Activated naive CD4-positive, alpha-beta T cell treated with anti-CD3 and anti-CD28 coated beads, Interleukin-2, amount 50 U/mL, for 16 hours (primary cell): ENCODE measurements around the gene ARFRP1.

Source experiments
- DNase-seq: peaks from one replicate; pipeline ENCODE4 v3.0.0-alpha.2; 2020

Gene ARFRP1

DNA sequence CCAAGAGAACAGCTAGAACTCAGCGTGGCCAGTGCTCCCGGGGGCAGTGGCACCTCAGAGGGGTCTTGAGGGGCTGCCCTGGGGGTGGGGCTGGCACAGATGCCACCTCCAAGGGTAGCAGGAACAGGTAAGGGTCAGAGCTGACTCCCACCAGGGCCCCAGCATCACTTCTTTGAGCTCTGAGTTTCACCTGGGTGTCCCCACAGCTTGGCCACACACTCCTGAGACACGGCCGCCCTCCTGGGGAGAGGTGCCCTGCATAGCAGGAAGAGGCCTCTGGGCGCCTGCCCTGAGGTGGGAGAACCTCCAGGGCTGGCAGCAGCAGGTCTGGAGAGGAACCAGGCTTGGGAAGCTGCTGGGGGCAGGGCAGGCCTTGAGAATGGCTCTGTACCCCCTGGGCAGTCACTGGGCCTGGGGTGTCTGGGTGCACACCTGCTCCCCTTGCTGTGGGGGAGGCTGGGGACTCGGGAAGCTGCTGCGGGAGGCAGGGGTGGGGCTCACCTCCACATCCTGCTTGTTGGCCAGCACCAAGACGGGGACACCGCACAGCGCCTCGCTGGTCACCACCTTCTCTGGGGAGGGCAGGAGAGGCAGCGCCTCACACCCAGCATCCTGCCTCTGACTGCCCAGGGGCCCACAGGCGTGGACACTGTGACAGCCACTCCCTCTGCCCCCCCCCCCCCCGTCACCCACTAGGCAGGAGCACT, 6.3 kb downstream of the ARFRP1 start:
- DNase-seq = no peak

DNA sequence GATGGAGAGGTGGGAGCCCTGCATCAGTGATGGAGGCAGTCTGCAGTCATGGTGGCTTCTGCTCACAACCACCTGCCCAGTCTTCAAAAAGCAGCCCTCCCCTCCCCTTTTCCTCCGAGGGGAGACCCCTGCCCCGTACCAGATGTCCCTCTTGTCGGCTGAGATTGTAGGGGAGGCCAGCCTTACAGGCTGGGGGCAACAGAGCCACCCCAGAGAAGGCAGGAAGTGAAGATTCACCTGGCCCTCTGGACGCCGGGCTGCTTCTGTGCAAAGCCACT, 6.8 kb downstream of the ARFRP1 start:
- no peak for DNase-seq

DNA sequence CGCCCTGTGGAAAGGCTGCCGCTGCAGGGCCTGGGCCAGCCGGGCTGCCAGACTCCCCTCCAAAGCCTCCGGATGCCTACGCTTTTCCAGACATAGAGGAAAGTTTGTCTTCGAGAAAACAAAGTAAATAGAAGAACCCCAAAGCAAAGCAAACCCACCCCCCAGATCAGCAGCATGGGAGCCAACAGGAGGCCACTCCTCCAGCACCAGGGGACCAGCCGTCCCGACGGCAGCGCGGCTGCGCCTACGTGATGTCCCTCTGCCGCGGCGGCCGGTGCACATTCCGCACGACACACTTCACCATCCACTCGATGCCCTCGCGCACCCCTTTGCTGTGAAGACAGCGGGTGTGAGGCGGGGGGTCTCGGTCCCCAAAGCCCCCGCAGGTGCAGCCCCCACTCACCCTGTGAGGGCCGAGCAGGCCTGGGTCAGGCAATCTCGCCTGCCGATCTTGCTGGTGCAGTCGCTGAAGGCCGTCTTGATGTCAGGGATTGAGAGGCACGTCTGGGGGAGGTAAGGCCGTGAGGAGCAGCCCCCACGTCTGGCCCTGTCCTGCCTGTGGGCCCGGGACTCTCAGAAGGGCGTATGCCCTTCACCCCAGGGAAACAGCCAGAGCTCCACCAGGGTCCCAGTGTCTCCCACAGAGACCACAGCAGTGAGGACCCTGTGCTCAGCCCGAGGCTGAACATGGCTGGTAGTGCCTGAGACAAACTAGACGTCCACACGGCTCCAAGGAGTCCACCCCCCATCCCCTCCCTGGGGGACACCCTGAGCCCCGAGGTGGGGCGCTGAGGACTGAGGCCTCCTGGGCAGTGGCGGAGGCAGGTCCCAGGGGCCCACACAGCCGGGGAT, 7.4 kb downstream of the ARFRP1 start:
- DNase-seq = peak; percentile 10

DNA sequence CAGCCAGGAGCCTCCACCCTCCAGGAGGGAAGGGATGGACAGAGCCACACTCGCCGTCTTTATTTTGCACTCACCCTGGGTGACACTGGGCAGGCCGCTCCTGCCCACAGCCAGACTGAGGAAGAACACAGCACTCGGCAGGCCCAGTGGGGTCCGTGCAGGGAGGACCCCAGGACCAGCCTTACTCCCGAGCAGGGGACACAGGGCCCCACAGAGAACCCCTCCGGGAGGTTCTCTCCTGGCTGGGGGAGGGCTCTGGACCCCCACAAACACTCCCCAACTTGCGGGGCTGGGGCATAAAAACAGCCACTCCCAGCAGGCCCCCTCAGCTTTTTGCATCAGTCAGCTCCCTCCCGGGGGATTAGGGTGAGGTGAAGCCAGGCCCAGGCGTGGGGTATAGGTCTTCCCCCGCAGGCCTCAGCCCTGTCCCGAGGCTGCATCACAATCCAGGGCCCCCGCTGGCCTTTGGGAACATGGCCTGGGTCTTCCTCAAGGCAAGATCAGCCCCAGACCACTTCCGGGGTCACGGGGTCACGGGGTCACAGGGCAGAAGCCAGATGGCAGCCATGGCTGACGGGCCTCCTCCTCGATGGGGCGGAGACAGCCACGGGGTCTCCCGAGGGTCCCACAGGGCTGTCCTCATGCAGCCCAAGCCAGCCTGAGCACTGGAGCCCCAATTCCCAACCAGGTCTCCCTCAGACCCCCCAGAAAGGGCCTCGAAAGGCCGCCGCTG, 8.1 kb downstream of the ARFRP1 start:
- peak; percentile 10 for DNase-seq

DNA sequence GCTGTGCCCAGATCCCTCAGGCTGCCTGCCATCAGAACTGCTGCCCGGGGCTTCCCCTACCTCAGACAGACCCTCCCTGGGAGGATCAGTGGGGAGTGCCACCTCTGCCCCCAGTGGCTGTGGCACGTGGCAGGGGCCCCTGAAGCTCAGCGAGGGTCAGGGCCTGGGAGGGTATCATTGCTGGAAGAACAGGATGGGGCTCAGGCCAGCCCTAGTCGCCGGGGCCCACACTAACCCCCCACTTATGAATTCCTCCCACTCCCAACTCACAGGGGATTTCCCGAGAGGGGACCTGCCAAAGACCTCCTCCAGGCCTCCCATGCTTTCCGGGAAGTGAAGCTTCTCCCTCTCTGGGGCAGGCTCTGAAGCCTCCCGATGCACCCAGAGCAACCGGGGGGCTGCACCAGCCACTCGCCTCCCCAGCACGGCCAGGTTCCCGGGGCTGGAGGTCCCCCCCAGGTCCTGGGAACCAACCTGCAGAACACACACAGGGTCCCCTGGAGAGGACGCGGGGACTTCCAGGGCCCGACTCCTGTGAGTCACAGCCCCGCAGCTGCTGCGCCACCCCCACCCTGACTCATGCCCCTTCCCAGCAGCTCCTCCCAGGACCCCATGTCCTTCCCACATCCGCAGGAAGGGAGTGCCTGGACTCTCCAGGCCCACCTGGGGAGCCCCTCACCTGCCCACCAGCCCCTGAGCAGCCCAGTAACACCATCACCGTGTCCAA, 8.9 kb downstream of the ARFRP1 start:
- peak; percentile 47 for DNase-seq

DNA sequence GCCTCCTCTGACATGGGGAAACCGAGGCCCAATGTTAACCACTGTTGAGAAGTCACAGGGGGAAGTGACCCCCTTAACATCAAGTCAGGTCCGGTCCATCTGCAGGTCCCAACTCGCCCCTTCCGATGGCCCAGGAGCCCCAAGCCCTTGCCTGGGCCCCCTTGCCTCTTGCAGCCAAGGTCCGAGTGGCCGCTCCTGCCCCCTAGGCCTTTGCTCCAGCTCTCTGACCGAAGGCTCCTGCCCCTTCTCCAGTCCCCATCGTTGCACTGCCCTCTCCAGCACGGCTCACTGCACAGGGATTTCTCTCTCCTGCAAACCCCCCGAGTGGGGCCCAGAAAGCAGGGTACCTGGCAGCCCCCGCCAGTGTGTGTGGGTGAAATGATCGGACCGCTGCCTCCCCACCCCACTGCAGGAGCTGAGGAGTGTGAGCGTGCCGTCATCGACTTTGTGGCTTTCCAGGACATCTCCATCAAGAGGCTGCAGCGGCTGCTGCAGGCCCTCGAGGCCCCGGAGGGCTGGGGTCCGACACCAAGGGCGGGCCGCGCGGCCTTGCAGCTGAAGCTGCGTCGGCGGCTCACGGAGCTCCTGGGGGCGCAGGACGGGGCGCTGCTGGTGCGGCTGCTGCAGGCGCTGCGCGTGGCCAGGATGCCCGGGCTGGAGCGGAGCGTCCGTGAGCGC, 9.8 kb downstream of the ARFRP1 start:
- no peak for DNase-seq

DNA sequence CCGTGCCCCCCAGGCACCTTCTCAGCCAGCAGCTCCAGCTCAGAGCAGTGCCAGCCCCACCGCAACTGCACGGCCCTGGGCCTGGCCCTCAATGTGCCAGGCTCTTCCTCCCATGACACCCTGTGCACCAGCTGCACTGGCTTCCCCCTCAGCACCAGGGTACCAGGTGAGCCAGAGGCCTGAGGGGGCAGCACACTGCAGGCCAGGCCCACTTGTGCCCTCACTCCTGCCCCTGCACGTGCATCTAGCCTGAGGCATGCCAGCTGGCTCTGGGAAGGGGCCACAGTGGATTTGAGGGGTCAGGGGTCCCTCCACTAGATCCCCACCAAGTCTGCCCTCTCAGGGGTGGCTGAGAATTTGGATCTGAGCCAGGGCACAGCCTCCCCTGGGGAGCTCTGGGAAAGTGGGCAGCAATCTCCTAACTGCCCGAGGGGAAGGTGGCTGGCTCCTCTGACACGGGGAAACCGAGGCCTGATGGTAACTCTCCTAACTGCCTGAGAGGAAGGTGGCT, 10.4 kb downstream of the ARFRP1 start:
- DNase-seq = peak; percentile 14

DNA sequence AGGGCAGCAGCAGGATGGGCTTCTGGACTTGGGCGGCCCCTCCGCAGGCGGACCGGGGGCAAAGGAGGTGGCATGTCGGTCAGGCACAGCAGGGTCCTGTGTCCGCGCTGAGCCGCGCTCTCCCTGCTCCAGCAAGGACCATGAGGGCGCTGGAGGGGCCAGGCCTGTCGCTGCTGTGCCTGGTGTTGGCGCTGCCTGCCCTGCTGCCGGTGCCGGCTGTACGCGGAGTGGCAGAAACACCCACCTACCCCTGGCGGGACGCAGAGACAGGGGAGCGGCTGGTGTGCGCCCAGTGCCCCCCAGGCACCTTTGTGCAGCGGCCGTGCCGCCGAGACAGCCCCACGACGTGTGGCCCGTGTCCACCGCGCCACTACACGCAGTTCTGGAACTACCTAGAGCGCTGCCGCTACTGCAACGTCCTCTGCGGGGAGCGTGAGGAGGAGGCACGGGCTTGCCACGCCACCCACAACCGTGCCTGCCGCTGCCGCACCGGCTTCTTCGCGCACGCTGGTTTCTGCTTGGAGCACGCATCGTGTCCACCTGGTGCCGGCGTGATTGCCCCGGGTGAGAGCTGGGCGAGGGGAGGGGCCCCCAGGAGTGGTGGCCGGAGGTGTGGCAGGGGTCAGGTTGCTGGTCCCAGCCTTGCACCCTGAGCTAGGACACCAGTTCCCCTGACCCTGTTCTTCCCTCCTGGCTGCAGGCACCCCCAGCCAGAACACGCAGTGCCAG, 11.0 kb downstream of the ARFRP1 start, which contains the start of gene TNFRSF6B:
TSS of gene TNFRSF6B (plus strand) at position 25 of the 729 bp plus-strand sequence. CDS start at position 141, 116 bp downstream.
- peak; percentile 44 for DNase-seq

DNA sequence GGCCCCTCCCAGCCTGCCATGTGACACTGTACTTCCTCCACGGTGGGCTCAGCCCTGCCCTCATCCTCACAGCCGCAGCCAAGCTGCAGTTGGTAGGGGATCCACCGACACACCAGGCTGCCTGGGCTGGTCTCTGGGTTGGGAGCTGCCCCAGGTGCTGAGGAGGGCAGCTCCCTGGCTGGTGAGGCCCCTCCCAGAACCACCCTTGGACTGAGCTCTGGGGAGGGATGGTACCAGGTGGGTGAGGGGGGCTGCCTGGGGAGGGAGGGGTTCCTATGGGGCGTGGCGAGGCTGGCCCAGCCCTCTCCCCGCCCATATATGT, 11.5 kb downstream of the ARFRP1 start:
- DNase-seq = peak; percentile 35

DNA sequence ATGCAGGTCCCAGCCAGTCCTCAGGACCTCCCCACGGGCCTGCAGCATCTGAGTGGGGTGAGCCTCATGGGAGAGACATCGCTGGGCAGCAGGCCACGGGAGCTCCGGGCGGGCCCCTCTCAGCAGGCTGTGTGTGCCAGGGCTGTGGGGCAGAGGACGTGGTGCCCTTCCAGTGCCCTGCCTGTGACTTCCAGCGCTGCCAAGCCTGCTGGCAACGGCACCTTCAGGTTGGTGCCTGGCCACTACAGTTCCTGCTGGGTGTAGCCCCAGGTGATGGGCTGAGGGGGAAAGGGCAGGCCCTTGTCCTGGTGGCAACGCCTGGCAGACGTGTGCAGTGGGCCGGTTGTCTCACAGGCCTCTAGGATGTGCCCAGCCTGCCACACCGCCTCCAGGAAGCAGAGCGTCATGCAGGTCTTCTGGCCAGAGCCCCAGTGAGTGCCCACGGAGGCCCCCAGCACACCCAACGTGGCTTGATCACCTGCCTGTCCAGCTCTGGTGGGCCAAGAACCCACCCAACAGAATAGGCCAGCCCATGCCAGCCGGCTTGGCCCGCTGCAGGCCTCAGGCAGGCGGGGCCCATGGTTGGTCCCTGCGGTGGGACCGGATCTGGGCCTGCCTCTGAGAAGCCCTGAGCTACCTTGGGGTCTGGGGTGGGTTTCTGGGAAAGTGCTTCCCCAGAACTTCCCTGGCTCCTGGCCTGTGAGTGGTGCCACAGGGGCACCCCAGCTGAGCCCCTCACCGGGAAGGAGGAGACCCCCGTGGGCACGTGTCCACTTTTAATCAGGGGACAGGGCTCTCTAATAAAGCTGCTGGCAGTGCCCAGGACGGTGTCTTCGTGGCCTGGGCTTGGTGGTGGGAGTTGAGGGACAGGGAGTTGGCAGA, 12.1 kb downstream of the ARFRP1 start:
- peak; percentile 13 for DNase-seq

DNA sequence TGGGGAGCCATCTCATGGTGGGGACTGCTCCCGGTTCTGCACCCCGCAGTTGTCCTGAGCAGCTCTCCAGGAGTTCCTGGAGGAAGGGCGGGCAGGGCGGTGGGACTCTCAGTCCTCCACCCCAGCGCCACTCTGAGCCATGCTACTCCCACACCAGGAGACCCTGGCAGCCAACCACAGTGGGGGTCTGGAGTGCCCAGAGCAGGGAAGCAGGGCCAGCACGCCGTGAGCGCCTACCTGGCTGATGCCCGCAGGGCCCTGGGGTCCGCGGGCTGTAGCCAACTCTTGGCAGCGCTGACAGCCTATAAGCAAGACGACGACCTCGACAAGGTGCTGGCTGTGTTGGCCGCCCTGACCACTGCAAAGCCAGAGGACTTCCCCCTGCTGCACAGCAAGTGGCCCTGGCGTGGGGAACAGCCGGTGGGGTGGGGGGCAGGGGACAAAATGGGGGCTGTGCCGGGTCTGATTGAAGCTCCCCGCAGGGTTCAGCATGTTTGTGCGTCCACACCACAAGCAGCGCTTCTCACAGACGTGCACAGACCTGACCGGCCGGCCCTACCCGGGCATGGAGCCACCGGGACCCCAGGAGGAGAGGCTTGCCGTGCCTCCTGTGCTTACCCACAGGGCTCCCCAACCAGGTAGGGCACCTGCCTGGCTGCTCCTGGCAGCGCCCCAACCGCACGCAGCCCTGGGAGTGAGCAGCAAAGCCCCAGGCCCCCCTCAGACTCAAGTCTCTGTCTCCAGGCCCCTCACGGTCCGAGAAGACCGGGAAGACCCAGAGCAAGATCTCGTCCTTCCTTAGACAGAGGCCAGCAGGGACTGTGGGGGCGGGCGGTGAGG, 13.0 kb downstream of the ARFRP1 start:
- no peak for DNase-seq

DNA sequence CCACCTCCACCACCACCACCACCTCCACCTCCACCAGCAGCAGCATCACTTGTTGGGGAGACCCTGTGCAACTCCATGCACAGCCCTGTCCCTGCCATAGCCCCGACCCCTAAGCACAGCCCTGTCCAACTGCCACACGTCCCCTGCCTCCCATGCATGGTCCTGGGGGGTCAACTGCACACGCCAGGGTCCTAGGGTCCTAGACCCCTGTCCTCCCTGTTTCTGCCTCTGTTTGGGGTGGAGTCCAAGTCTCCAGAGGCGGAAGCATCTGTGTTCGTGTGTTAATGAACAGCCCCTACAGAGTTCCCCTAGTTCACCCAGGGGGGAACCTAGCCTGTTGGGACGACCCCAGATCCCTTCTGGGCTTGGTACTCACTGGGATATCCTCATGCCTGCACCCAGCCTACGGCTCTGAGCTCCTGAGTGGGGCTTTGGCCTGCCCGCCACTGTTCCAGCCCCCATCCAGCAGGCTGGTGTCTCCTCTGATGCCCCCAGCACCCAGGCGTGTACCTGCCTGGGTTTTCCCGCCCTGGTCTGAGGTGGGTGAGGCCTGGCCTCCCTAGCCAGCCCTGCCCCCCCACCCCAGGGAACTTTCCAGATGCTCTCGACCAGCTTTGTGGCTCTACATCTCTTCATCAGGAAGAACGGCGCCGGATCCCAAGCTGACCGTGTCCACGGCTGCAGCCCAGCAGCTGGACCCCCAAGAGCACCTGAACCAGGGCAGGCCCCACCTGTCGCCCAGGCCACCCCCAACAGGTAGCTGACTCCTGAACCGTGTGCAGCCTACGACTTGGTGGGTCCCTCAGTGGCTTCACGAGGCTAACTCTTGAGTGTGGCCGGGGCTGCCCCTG, 13.8 kb downstream of the ARFRP1 start:
- DNase-seq = no peak

DNA sequence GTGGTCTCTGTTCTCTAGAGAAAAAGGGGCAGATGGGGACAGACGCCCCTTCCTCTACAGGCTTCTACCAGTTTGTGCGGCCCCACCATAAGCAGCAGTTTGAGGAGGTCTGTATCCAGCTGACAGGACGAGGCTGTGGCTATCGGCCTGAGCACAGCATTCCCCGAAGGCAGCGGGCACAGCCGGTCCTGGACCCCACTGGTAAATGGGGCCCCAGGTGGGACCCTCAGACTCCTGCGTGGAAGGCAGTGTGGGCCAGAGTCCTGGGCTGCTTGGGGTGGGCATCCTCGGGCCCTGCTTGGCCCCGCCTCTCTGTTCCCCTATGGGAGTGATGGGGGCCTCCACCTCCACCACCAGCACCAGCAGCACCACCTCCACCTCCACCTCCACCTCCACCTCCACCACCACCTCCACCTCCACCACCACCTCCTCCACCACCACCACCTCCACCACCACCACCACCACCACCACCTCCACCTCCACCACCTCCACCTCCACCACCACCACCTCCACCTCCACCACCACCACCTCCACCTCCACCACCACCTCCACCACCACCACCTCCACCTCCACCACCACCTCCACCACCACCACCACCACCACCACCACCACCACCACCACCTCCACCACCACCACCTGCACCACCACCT, 14.6 kb downstream of the ARFRP1 start:
- no peak for DNase-seq

DNA sequence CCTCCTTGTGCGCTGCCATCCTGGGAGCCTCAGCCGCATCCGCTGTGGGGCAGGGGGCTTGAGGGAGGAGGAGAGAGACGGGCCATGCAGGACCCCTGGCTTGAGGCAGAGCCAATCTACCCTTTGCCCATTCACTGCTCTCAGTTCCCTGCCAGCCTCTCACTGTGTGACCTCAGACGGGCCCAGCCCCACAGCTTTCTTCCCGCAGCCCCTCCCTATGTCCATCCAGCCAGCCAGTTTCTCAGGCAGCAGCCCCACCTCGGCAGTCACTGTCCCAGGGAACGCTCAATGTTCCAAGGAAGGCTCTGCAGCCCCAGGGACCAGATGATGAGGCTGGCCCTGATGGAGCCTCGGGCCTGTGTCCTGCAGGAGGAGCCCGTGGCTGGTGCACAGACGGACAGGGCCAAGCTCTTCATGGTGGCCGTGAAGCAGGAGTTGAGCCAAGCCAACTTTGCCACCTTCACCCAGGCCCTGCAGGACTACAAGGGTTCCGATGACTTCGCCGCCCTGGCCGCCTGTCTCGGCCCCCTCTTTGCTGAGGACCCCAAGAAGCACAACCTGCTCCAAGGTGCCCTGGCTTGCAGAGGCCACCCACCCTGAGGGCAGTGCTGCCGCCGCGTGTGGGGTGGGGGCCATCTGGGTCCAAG, 15.2 kb downstream of the ARFRP1 start:
- DNase-seq = no peak

DNA sequence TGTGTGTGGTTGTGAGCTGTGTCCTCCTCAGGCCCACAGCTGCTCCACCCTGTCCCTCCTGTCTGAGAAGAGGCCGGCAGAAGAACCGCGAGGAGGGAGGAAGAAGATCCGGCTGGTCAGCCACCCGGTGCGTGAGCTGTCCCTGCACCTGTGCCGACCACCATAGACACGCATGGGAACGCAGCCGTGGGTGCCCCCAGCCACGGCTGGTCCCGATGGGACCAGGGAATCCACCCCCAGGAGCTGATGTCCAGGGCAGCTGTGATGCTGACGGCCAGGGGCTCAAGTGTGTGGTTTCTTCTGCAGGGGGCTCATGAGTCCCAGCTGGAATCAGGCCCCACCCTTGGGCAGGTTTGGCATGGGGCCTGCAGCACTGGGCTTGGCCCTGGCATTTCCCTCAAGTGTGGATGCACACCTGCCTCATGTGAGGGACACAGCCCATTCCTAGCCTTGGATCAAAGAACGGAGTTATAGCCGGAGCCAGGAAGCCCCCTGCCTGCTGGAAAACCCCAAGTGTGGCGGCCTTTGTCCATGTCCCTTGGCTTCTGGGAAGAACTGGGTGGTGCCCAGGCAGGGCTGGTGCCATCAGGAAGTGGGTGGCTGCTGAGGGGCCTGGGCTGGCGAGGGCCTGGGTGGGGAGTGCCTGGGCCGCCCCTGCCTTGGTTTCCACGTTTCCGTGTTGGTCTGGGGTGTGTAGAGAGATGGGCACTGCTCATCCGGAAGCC, 15.9 kb downstream of the ARFRP1 start:
- DNase-seq = no peak

DNA sequence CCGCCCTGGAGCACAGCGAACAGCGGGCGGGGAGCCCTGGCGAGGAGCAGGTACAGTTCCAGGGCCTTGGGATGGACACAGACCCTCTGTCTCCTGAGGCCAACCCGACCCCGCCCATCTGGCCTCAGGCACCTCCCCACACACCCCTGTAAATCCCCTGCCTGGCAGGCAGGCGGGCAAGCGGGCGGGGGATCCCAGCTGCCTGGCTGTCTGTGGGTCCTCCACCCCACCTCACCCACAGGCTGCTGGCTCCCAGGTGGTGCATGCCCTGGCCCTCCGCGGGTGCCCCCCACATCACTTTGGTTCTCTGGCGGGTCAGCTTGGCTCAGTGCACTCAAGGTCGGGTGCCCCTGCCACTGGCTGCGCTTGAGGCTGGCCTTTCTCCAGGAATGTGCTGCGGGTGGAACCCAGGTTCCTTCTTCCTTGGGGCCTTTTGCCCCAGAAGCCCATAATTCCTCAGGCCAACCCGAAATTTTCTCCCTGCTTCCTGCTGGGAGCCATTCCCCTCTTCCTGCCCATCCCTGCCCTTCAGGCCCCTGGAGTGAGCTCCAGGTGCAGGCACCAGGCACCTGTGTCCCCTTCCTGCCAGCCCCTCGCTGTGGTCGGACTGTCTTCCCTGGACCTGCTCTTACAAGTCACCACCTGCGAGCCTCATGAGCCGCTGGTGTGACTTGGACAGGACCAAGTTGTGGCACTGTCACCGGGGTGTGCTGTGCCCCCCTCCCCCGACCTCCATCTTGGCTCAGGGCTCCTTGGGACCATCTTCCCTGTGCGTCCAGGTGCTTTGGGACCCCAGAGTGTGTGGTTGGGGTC, 16.7 kb downstream of the ARFRP1 start:
- peak; percentile 10 for DNase-seq
